ENCODE results near the gene FAP.

FAP gene

GRCh38 chr2:162127422-162127821 is 115.8 kb downstream of the FAP start:
- no peak for DNase-seq (ENCODE audit: low read depth in 1 of 2, low spot score in 1 of 2)

GRCh38 chr2:162126527-162126926 is 116.7 kb downstream of the FAP start:
- H3K27ac ChIP-seq (replicated peaks): no peak overlapping the region
- no peaks in the 10 kb centered on the region for H3K27me3 ChIP-seq (ENCODE audit: insufficient read depth, poor library complexity, severe bottlenecking)
- no peak for DNase-seq (ENCODE audit: low read depth in 1 of 2, low spot score in 1 of 2)
- TF ChIP-seq GABPA (IDR thresholded peaks at IDR 0.05; ENCODE audit: low read depth) (no peak), SPI1 (IDR thresholded peaks at IDR 0.05; ENCODE audit: borderline replicate concordance, low read depth) (no peak), POLR2AphosphoS5 (IDR thresholded peaks at IDR 0.05; ENCODE audit: low read depth) (no peak), REST (IDR thresholded peaks at IDR 0.05; ENCODE audit: insufficient replicate concordance, low read depth) (no peak)
- TF ChIP-seq, protein P1, sequence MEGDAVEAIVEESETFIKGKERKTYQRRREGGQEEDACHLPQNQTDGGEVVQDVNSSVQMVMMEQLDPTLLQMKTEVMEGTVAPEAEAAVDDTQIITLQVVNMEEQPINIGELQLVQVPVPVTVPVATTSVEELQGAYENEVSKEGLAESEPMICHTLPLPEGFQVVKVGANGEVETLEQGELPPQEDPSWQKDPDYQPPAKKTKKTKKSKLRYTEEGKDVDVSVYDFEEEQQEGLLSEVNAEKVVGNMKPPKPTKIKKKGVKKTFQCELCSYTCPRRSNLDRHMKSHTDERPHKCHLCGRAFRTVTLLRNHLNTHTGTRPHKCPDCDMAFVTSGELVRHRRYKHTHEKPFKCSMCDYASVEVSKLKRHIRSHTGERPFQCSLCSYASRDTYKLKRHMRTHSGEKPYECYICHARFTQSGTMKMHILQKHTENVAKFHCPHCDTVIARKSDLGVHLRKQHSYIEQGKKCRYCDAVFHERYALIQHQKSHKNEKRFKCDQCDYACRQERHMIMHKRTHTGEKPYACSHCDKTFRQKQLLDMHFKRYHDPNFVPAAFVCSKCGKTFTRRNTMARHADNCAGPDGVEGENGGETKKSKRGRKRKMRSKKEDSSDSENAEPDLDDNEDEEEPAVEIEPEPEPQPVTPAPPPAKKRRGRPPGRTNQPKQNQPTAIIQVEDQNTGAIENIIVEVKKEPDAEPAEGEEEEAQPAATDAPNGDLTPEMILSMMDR (IDR thresholded peaks at IDR 0.05; ENCODE audit: insufficient read depth, low read length): no peak
- no peak overlapping the region for H3K4me3 ChIP-seq (replicated peaks; ENCODE audit: insufficient read depth, low read length)

More at GRCh38 chr2:162127422-162127821, 115.8 kb downstream of the FAP start:
- Histone ChIP-seq H3K27me3 (ENCODE audit: insufficient read depth, poor library complexity, severe bottlenecking) (no peaks in the 10 kb centered on the region), H3K27ac (replicated peaks) (no peak overlapping the region), H3K4me3 (replicated peaks; ENCODE audit: insufficient read depth, low read length) (no peak overlapping the region)
- no peak for TF ChIP-seq GABPA (IDR thresholded peaks at IDR 0.05; ENCODE audit: low read depth)
- TF ChIP-seq POLR2AphosphoS5 (IDR thresholded peaks at IDR 0.05; ENCODE audit: low read depth): no peak
- no peak for TF ChIP-seq REST (IDR thresholded peaks at IDR 0.05; ENCODE audit: insufficient replicate concordance, low read depth)
- no peak for TF ChIP-seq SPI1 (IDR thresholded peaks at IDR 0.05; ENCODE audit: borderline replicate concordance, low read depth)
- TF ChIP-seq, protein P1 (IDR thresholded peaks at IDR 0.05; ENCODE audit: insufficient read depth, low read length): no peak

DNA sequence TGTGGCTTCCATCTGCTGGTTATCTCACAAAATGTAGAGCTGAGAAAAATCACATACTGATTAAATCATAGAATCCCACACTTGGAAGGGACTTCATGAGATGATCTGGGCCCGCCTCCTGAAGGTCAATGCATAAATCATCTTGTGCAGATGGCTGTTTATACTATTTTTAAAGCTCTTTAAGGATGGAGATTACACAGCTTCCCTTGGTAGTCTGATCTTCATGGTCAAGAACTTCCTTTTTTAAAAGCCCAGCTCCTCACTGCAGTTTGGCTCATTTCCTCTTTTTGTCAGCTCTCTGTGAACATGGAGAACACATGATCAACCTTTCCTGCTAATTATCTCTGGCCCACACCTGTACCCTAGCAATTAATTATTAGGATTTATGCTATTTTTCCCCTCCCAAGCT is 117.1 kb downstream of the FAP start:
- peak in 1 of 2 experiments; percentile 64 for DNase-seq (ENCODE audit: low read depth in 1 of 2, low spot score in 1 of 2)
- no peaks in the 10 kb centered on the region for H3K27me3 ChIP-seq (ENCODE audit: insufficient read depth, poor library complexity, severe bottlenecking)
- H3K27ac ChIP-seq (replicated peaks): no peak overlapping the region
- no peak overlapping the region for H3K4me3 ChIP-seq (replicated peaks; ENCODE audit: insufficient read depth, low read length)
- TF ChIP-seq SPI1 (IDR thresholded peaks at IDR 0.05; ENCODE audit: borderline replicate concordance, low read depth): peak; percentile 97
- TF ChIP-seq, protein P1 (IDR thresholded peaks at IDR 0.05; ENCODE audit: insufficient read depth, low read length): no peak

- Histone ChIP-seq H3K27me3 (ENCODE audit: insufficient read depth, poor library complexity, severe bottlenecking) (no peaks in the 10 kb centered on the region), H3K27ac (replicated peaks) (no peak overlapping the region), H3K4me3 (replicated peaks; ENCODE audit: insufficient read depth, low read length) (no peak overlapping the region)
- TF ChIP-seq, protein P1 (IDR thresholded peaks at IDR 0.05; ENCODE audit: insufficient read depth, low read length): no peak
- TF ChIP-seq SPI1 (IDR thresholded peaks at IDR 0.05; ENCODE audit: borderline replicate concordance, low read depth) (no peak), POLR2AphosphoS5 (IDR thresholded peaks at IDR 0.05; ENCODE audit: low read depth) (no peak), GABPA (IDR thresholded peaks at IDR 0.05; ENCODE audit: low read depth) (no peak), REST (IDR thresholded peaks at IDR 0.05; ENCODE audit: insufficient replicate concordance, low read depth) (no peak)
- DNase-seq (ENCODE audit: low read depth in 1 of 2, low spot score in 1 of 2): no peak
Observed at GRCh38 chr2:162125138-162125537, 118.1 kb downstream of the FAP start.

All from HL-60 (cell line).